Liver (tissue), 9 donors: ENCODE measurements around the gene ROR1. TPM values are rescaled to one million over a fixed set of nuclear protein-coding genes. Genes with fewer than 3 reads are reported as not detected.

Experiments used
- DNase-seq: peaks from one replicate; pipeline ENCODE4 v3.0.0-alpha.2; 2017; ENCODE audit warnings: low spot score
- H3K27ac ChIP-seq, 2 donors: one replicate each; pipeline ENCODE4 v1.7.0; 2013; ENCODE audit warnings: inconsistent platforms in 2 of 2, low read length in 2 of 2, control low read depth in 1 of 2, low read depth in 1 of 2, mild to moderate bottlenecking in 1 of 2
- H3K27me3 ChIP-seq, 4 donors: one replicate each; pipeline versions ENCODE4 v1.6.1 to v1.7.0; 2013; ENCODE audit warnings: low read length in 3 of 4, inconsistent platforms in 1 of 4, mild to moderate bottlenecking in 1 of 4, moderate library complexity in 1 of 4; ENCODE audit not compliant: control insufficient read depth in 4 of 4, insufficient read depth in 4 of 4
- H3K36me3 ChIP-seq, 4 donors: one replicate each; pipeline versions ENCODE4 v1.6.1 to v1.7.0; 2013; ENCODE audit warnings: low read length in 3 of 4, mild to moderate bottlenecking in 3 of 4, low read depth in 1 of 4, moderate library complexity in 1 of 4; ENCODE audit not compliant: control insufficient read depth in 4 of 4, insufficient read depth in 3 of 4
- H3K4me1 ChIP-seq, 4 donors: one replicate each; pipeline versions ENCODE4 v1.6.1 to v1.7.0; 2013; ENCODE audit warnings: low read length in 3 of 4, mild to moderate bottlenecking in 3 of 4, moderate library complexity in 1 of 4; ENCODE audit not compliant: control insufficient read depth in 4 of 4, insufficient read depth in 4 of 4
- H3K4me3 ChIP-seq, 3 donors: one replicate each; pipeline versions ENCODE4 v1.6.1 to v1.7.0; 2013; ENCODE audit warnings: low read length in 3 of 3, control low read depth in 1 of 3, low read depth in 1 of 3, mild to moderate bottlenecking in 1 of 3
- H3K9ac ChIP-seq, 2 donors: one replicate each; pipeline ENCODE4 v1.7.0; 2013; ENCODE audit warnings: low read length in 2 of 2, mild to moderate bottlenecking in 2 of 2, moderate library complexity in 2 of 2, control low read depth in 1 of 2, low read depth in 1 of 2
- H3K9me3 ChIP-seq, 4 donors: one replicate each; pipeline versions ENCODE4 v1.6.1 to v1.7.0; 2013; ENCODE audit warnings: low read length in 3 of 4; ENCODE audit not compliant: control insufficient read depth in 4 of 4
- ATF3 ChIP-seq: IDR thresholded peaks from 2 replicates; pipeline ENCODE4 v1.6.1; 2016; ENCODE audit warnings: antibody characterized with exemption
- CTCF ChIP-seq: fragments of 150-350 bp; IDR thresholded peaks from 2 replicates; pipeline ENCODE4 v1.5.1; 2017; ENCODE audit warnings: improper control_type of control experiment, low read depth, low read length; ENCODE audit not compliant: missing input control
- EGR1 ChIP-seq, 2 donors: IDR thresholded peaks; 2 replicates each; pipeline ENCODE4 v1.6.1; 2016 to 2018; ENCODE audit warnings: antibody characterized with exemption in 2 of 2, low read depth in 2 of 2
- FOXA1 ChIP-seq: IDR thresholded peaks from 2 replicates; pipeline ENCODE4 v1.6.1; 2016; ENCODE audit warnings: antibody characterized with exemption
- FOXA2 ChIP-seq: IDR thresholded peaks from 2 replicates; pipeline ENCODE4 v1.6.1; 2016; ENCODE audit warnings: antibody characterized with exemption
- GABPA ChIP-seq, 2 donors: IDR thresholded peaks in 1 of 2; conservative IDR thresholded peaks in 1 of 2; 2 replicates each; pipeline ENCODE4 v1.6.1; 2016; ENCODE audit warnings: antibody characterized with exemption in 2 of 2, mild to moderate bottlenecking in 1 of 2, moderate library complexity in 1 of 2
- HNF4A ChIP-seq, 2 donors: conservative IDR thresholded peaks; 2 replicates each; pipeline ENCODE4 v1.6.1; 2016; ENCODE audit warnings: antibody characterized with exemption in 2 of 2, mild to moderate bottlenecking in 2 of 2
- HNF4G ChIP-seq: IDR thresholded peaks from 2 replicates; pipeline ENCODE4 v1.6.1; 2016; ENCODE audit warnings: antibody characterized with exemption
- JUND ChIP-seq, 2 donors: IDR thresholded peaks; 2 replicates each; pipeline ENCODE4 v1.6.1; 2016; ENCODE audit warnings: antibody characterized with exemption in 2 of 2
- MAX ChIP-seq: IDR thresholded peaks from 2 replicates; pipeline ENCODE4 v1.6.1; 2016; ENCODE audit warnings: antibody characterized with exemption
- NR2F2 ChIP-seq: IDR thresholded peaks from 2 replicates; pipeline ENCODE4 v1.6.1; 2016; ENCODE audit warnings: antibody characterized with exemption
- RAD21 ChIP-seq, 2 donors: IDR thresholded peaks; 2 replicates each; pipeline ENCODE4 v1.6.1; 2016; ENCODE audit warnings: antibody characterized with exemption in 2 of 2, mild to moderate bottlenecking in 2 of 2
- REST ChIP-seq: IDR thresholded peaks from 2 replicates; pipeline ENCODE4 v1.6.1; 2016; ENCODE audit warnings: antibody characterized with exemption, mild to moderate bottlenecking
- RXRA ChIP-seq, 2 donors: IDR thresholded peaks; 2 replicates each; pipeline ENCODE4 v1.6.1; 2017 to 2018; ENCODE audit warnings: antibody characterized with exemption in 2 of 2, mild to moderate bottlenecking in 1 of 2
- SP1 ChIP-seq: IDR thresholded peaks from 2 replicates; pipeline ENCODE4 v1.6.1; 2018; ENCODE audit warnings: antibody characterized with exemption, mild to moderate bottlenecking
- TAF1 ChIP-seq: conservative IDR thresholded peaks from 2 replicates; pipeline ENCODE4 v1.6.1; 2016; ENCODE audit warnings: antibody characterized with exemption, mild to moderate bottlenecking
- YY1 ChIP-seq: IDR thresholded peaks from 2 replicates; pipeline ENCODE4 v1.6.1; 2016; ENCODE audit warnings: antibody characterized with exemption, mild to moderate bottlenecking
- ZBTB33 ChIP-seq: IDR thresholded peaks from 2 replicates; pipeline ENCODE4 v1.6.1; 2016; ENCODE audit warnings: antibody characterized with exemption
- WGBS: extraction: QIAGEN DNeasy Blood & Tissue Kit; methylation state at CpG from one replicate; pipeline ENCODE4 v1.1.7; 2013; 5-methylcytosine and 5-hydroxymethylcytosine counted together
- polyA plus RNA-seq, 2 donors: library from polyadenylated mRNA; stranded (reverse) in 1 of 2; unstranded in 1 of 2; fragments of 200-250 nt in 1 of 2; fragments of >200 nt in 1 of 2; fragmentation: Nextera tagmentation in 1 of 2; extraction: Ambion mirVana in 1 of 2; gene quantifications; one replicate each; pipeline versions ENCODE4 v1.2.1 to v1.2.3, GENCODE V29; 2013 to 2015
- total RNA-seq, 2 donors: library from RNA; depleted of rRNA; stranded (reverse); fragments of >200 nt; gene quantifications; one replicate each; pipeline ENCODE4 v1.2.3, GENCODE V29; 2014
- donor health status: healthy.
- donor health status: healthy.
- donor health status: healthy.
- donor health status: healthy.
- donor health status: healthy.

ROR1 gene
- total and polyA plus RNA-seq, 4 donors = 0.15 to 0.98 (median 0.37) TPM

- H3K9ac ChIP-seq = no peak overlapping the region
- H3K9me3 ChIP-seq = no peaks in the 10 kb centered on the region
- DNase-seq = no peak
- H3K27me3 ChIP-seq = no peaks in the 10 kb centered on the region
- 68% methylated on average over 1 of the region's 1 CpG for WGBS
- no peak for TF ChIP-seq RXRA (IDR thresholded peaks at IDR 0.05)
- no peak for TF ChIP-seq TAF1
- TF ChIP-seq FOXA2 = no peak
- no peak for TF ChIP-seq NR2F2
- no peak for TF ChIP-seq HNF4G
- TF ChIP-seq ATF3 = no peak
- no peak for TF ChIP-seq FOXA1
- no peak for TF ChIP-seq CTCF
- TF ChIP-seq RAD21 (IDR thresholded peaks at IDR 0.05) = no peak
- TF ChIP-seq HNF4A (conservative IDR thresholded peaks at IDR 0.05) = no peak
- no peak for TF ChIP-seq ZBTB33
- no peak for TF ChIP-seq EGR1 (IDR thresholded peaks at IDR 0.05; ENCODE audit: low read depth in 2 of 2)
- no peak for TF ChIP-seq REST
- TF ChIP-seq SP1 = no peak
- TF ChIP-seq MAX = no peak
- TF ChIP-seq YY1 = no peak
- TF ChIP-seq JUND (IDR thresholded peaks at IDR 0.05) = no peak
- H3K36me3 ChIP-seq = no peaks in the 10 kb centered on the region
- no peak overlapping the region for H3K4me3 ChIP-seq
- no peaks in the 10 kb centered on the region for H3K4me1 ChIP-seq
- H3K27ac ChIP-seq = no peak overlapping the region
These were observed 75.3 kb downstream of the ROR1 start for GRCh38 chr1:63849149-63849548.

- WGBS = 82% methylated on average over 3 of the region's 3 CpGs
- TF ChIP-seq NR2F2 (no peak), FOXA1 (no peak), CTCF (no peak), REST (no peak), YY1 (no peak), SP1 (no peak), RXRA (IDR thresholded peaks at IDR 0.05) (no peak), FOXA2 (no peak), MAX (no peak), JUND (IDR thresholded peaks at IDR 0.05) (no peak), TAF1 (no peak), HNF4G (no peak), GABPA (IDR thresholded peaks at IDR 0.05 in 1 of 2, conservative IDR thresholded peaks at IDR 0.05 in 1 of 2) (no peak), HNF4A (conservative IDR thresholded peaks at IDR 0.05) (no peak)
These were observed 80.3 kb downstream of the ROR1 start for GRCh38 chr1:63854091-63854490.

More at GRCh38 chr1:63854091-63854490, 80.3 kb downstream of the ROR1 start:
- DNase-seq = no peak
- Histone ChIP-seq H3K4me3 (no peak overlapping the region), H3K9ac (no peak overlapping the region), H3K36me3 (no peaks in the 10 kb centered on the region), H3K4me1 (no peaks in the 10 kb centered on the region), H3K27me3 (no peaks in the 10 kb centered on the region), H3K9me3 (peaks cover 0 to 2% (median 0%) of the 10 kb centered on the region in 4 donors), H3K27ac (no peak overlapping the region)
